ENCODE measurements around the gene IRS1. TPM values are rescaled to one million over a fixed set of nuclear protein-coding genes. Genes with fewer than 3 reads are reported as not detected.
A peak's percentile ranks its signal among the peaks of the same experiment; 100 is the strongest.

IRS1 gene
- total and polyA plus RNA-seq, 2 experiments from 2014 or later, result 10.9 to 25.6 TPM

DNA sequence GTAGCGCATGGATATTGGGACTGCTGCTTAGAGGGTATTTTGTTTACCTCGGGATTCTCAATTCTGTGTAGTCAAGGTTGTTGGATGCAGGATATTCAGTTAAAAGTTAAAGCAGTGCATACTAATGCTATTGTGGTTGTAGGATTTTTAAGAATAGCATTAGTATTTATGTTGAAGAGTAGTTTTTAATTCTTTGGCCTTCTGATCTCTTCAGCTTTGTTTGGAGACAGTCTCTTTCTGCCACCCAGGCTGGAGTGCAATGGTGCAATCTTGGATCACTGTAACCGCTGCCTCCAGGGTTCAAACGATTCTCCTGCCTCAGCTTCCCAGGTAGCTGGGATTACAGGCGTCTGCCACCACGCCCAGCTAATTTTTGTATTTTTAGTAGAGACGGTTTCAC, 37.7 kb upstream of the IRS1 start:
- Histone ChIP-seq H3K9me2 (replicated peaks; ENCODE audit: insufficient read depth) (no peaks in the 10 kb centered on the region), H3K79me2 (peaks cover 26% of the 10 kb centered on the region), H3K27me3 (no peaks in the 10 kb centered on the region), H3K9me3 (ENCODE audit: low read depth) (no peaks in the 10 kb centered on the region), H3K4me2 (peak overlapping the region; percentile 86), H3K4me3 (no peak overlapping the region), H4K20me1 (ENCODE audit: insufficient read depth, poor library complexity, severe bottlenecking) (no peaks in the 10 kb centered on the region), H2AFZ (no peak overlapping the region), H3K4me1 (ENCODE audit: insufficient read depth) (peaks cover 22% of the 10 kb centered on the region), H3K36me3 (replicated peaks; ENCODE audit: insufficient read depth, low read depth) (no peaks in the 10 kb centered on the region), H3K27ac (peak overlapping the region; percentile 98)
- whole genome bisulfite sequencing (ENCODE audit: low lambda C conversion rate, missing lambda C conversion rate), result 96% methylated on average over 7 of the region's 7 CpGs
- DNase-seq (ENCODE audit: low spot score), result no peak
- TF ChIP-seq, protein P1, sequence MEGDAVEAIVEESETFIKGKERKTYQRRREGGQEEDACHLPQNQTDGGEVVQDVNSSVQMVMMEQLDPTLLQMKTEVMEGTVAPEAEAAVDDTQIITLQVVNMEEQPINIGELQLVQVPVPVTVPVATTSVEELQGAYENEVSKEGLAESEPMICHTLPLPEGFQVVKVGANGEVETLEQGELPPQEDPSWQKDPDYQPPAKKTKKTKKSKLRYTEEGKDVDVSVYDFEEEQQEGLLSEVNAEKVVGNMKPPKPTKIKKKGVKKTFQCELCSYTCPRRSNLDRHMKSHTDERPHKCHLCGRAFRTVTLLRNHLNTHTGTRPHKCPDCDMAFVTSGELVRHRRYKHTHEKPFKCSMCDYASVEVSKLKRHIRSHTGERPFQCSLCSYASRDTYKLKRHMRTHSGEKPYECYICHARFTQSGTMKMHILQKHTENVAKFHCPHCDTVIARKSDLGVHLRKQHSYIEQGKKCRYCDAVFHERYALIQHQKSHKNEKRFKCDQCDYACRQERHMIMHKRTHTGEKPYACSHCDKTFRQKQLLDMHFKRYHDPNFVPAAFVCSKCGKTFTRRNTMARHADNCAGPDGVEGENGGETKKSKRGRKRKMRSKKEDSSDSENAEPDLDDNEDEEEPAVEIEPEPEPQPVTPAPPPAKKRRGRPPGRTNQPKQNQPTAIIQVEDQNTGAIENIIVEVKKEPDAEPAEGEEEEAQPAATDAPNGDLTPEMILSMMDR (IDR thresholded peaks at IDR 0.05; ENCODE audit: poor library complexity), result no peak
- TF ChIP-seq EZH2 (IDR thresholded peaks at IDR 0.05; ENCODE audit: borderline replicate concordance) (no peak), EZH2phosphoT487 (IDR thresholded peaks at IDR 0.05; ENCODE audit: low read depth, severe bottlenecking, unreplicated experiment) (no peak)

GRCh38 chr2:226836548-226836885, 36.9 kb upstream of the IRS1 start:
- Histone ChIP-seq H3K27ac (peak overlapping the region; percentile 98), H3K9me3 (ENCODE audit: low read depth) (no peaks in the 10 kb centered on the region), H2AFZ (peak overlapping the region; percentile 56), H3K9me2 (replicated peaks; ENCODE audit: insufficient read depth) (no peaks in the 10 kb centered on the region), H3K4me1 (ENCODE audit: insufficient read depth) (peaks cover 22% of the 10 kb centered on the region), H3K36me3 (replicated peaks; ENCODE audit: insufficient read depth, low read depth) (no peaks in the 10 kb centered on the region), H4K20me1 (ENCODE audit: insufficient read depth, poor library complexity, severe bottlenecking) (no peaks in the 10 kb centered on the region), H3K79me2 (peaks cover 22% of the 10 kb centered on the region), H3K4me2 (peak overlapping the region; percentile 86), H3K4me3 (peak overlapping the region; percentile 56), H3K27me3 (no peaks in the 10 kb centered on the region)
- 14% methylated on average over 6 of the region's 6 CpGs for WGBS (ENCODE audit: low lambda C conversion rate, missing lambda C conversion rate)
- no peak for DNase-seq (ENCODE audit: low spot score)
- TF ChIP-seq EZH2 (IDR thresholded peaks at IDR 0.05; ENCODE audit: borderline replicate concordance) (no peak), EZH2phosphoT487 (IDR thresholded peaks at IDR 0.05; ENCODE audit: low read depth, severe bottlenecking, unreplicated experiment) (no peak)
- TF ChIP-seq, protein P1 (IDR thresholded peaks at IDR 0.05; ENCODE audit: poor library complexity), result no peak

GRCh38 chr2:226835796-226836547, 36.4 kb upstream of the IRS1 start, which contains the start of gene RHBDD1:
RHBDD1 (plus strand) TSS chr2:226836054; CDS start chr2:226864694, 28,640 bp downstream.
- Histone ChIP-seq H3K9me2 (replicated peaks; ENCODE audit: insufficient read depth) (no peaks in the 10 kb centered on the region), H3K4me1 (ENCODE audit: insufficient read depth) (peaks cover 22% of the 10 kb centered on the region), H3K36me3 (replicated peaks; ENCODE audit: insufficient read depth, low read depth) (no peaks in the 10 kb centered on the region), H2AFZ (peak within 1 kb of the TSS; percentile 82), H3K9me3 (ENCODE audit: low read depth) (no peaks in the 10 kb centered on the region), H3K27me3 (no peaks in the 10 kb centered on the region), H3K27ac (peak within 1 kb of the TSS; percentile 98), H3K79me2 (peaks cover 22% of the 10 kb centered on the region), H3K4me2 (peak within 1 kb of the TSS; percentile 86), H3K4me3 (peak within 1 kb of the TSS; percentile 56), H4K20me1 (ENCODE audit: insufficient read depth, poor library complexity, severe bottlenecking) (no peaks in the 10 kb centered on the region)
- DNase-seq (ENCODE audit: low spot score), result peak; percentile 97
- under 1% methylated on average over 73 of the region's 75 CpGs for WGBS (ENCODE audit: low lambda C conversion rate, missing lambda C conversion rate)
- no peak for TF ChIP-seq EZH2 (IDR thresholded peaks at IDR 0.05; ENCODE audit: borderline replicate concordance)
- TF ChIP-seq, protein P1 (IDR thresholded peaks at IDR 0.05; ENCODE audit: poor library complexity), result no peak
- no peak for TF ChIP-seq EZH2phosphoT487 (IDR thresholded peaks at IDR 0.05; ENCODE audit: low read depth, severe bottlenecking, unreplicated experiment)

Data from hepatocyte (in vitro differentiated cells).